ENCODE results near the gene CD248. TPM values are rescaled to one million over a fixed set of nuclear protein-coding genes. Genes with fewer than 3 reads are reported as not detected.

The CD248 gene
- total and polyA plus RNA-seq, 3 donors from 2014 or later: 3.9 to 35.5 (median 6.4) TPM

DNA sequence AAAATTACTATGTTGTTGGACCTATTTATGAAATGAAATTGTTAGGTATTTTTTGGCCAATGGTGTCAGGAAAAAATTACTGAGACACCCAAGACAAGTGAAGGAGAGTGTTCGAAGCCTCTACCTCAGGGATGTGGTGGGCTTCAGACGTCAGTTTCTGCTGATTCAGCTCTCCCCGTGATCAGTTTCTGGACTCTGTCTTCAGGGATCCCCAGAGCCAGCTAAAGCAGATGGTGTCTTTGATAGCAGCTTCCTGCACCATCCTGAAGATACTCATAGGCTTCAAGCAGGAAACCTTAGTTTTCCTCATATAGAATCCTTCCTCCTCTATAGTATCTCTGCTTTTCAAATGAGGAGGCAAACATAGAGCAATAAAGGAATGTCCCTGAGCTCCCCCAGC lies 7.4 kb downstream of the CD248 start:
- H3K4me3 ChIP-seq: no peak overlapping the region
- TF ChIP-seq POLR2A (IDR thresholded peaks at IDR 0.05): no peak
- TF ChIP-seq, protein P1, sequence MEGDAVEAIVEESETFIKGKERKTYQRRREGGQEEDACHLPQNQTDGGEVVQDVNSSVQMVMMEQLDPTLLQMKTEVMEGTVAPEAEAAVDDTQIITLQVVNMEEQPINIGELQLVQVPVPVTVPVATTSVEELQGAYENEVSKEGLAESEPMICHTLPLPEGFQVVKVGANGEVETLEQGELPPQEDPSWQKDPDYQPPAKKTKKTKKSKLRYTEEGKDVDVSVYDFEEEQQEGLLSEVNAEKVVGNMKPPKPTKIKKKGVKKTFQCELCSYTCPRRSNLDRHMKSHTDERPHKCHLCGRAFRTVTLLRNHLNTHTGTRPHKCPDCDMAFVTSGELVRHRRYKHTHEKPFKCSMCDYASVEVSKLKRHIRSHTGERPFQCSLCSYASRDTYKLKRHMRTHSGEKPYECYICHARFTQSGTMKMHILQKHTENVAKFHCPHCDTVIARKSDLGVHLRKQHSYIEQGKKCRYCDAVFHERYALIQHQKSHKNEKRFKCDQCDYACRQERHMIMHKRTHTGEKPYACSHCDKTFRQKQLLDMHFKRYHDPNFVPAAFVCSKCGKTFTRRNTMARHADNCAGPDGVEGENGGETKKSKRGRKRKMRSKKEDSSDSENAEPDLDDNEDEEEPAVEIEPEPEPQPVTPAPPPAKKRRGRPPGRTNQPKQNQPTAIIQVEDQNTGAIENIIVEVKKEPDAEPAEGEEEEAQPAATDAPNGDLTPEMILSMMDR (IDR thresholded peaks at IDR 0.05): no peak
- H3K4me1 ChIP-seq: peaks cover 11% of the 10 kb centered on the region
- intact Hi-C loops (cut with DNase I; ENCODE audit: low total_unique reads): no loop called here
- 62 to 74% methylated on average over 3 of the region's 3 CpGs for WGBS, 2 donors
- no peaks in the 10 kb centered on the region for H3K36me3 ChIP-seq (ENCODE audit: low read depth, missing control alignments)
- no peaks in the 10 kb centered on the region for H3K9me3 ChIP-seq
- H3K27ac ChIP-seq: no peak overlapping the region
- no peaks in the 10 kb centered on the region for H3K27me3 ChIP-seq
- no peak for DNase-seq

DNA sequence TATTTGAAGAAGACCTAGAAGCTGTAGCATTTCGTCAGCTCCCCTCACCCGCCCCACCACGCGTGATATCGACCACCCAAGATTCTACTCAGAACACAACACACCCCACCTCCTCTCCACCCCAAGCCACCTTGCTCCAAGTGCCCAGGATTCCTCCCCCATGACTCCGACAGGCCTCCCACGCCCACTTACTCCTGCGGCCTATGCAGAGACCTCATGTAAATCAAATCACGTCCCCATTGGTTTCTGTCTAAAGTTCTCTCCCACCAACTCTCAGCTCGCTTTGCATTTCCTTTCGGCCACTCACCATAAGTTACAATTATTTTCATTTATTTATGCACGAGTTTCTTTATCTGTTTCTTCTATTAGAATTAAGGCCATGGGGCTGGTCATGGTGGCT lies 14.2 kb downstream of the CD248 start:
- intact Hi-C loops (cut with DNase I; ENCODE audit: low total_unique reads): no loop called here
- TF ChIP-seq POLR2A (IDR thresholded peaks at IDR 0.05): no peak
- TF ChIP-seq, protein P1 (IDR thresholded peaks at IDR 0.05): no peak
- no peaks in the 10 kb centered on the region for H3K36me3 ChIP-seq (ENCODE audit: low read depth, missing control alignments)
- 69 to 74% methylated on average over 12 of the region's 12 CpGs for WGBS, 2 donors
- no peaks in the 10 kb centered on the region for H3K9me3 ChIP-seq
- H3K27me3 ChIP-seq: no peaks in the 10 kb centered on the region
- H3K27ac ChIP-seq: no peak overlapping the region
- no peak for DNase-seq
- H3K4me3 ChIP-seq: no peak overlapping the region
- H3K4me1 ChIP-seq: no peaks in the 10 kb centered on the region

DNA sequence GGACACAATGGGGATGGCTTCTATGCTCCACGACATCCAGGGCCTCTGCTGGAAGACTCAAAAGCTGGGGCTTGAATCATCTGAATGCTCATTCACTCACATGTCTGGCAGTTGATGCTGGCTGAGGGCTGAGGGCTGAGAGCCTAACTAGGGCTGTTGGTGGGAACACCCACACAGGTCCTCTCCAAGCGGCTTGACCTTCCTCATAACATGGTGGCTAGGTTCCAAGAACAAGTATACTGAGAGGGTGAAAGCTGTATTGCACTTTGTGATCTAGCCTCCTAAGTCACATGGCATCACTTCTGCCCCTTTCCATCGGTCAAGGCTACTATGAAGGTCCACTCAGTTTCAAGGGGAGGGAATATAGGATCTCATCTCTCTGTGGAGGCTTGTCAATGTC lies 17.7 kb downstream of the CD248 start:
- no peak overlapping the region for H3K27ac ChIP-seq
- WGBS, 2 donors: 41 to 47% methylated on average over 3 of the region's 3 CpGs
- H3K4me3 ChIP-seq: no peak overlapping the region
- no peaks in the 10 kb centered on the region for H3K9me3 ChIP-seq
- no peaks in the 10 kb centered on the region for H3K27me3 ChIP-seq
- intact Hi-C loops (cut with DNase I; ENCODE audit: low total_unique reads): no loop called here
- H3K36me3 ChIP-seq (ENCODE audit: low read depth, missing control alignments): no peaks in the 10 kb centered on the region
- H3K4me1 ChIP-seq: no peaks in the 10 kb centered on the region
- peak; percentile 53 for DNase-seq
- TF ChIP-seq, protein P1 (IDR thresholded peaks at IDR 0.05): no peak
- TF ChIP-seq POLR2A (IDR thresholded peaks at IDR 0.05): no peak

DNA sequence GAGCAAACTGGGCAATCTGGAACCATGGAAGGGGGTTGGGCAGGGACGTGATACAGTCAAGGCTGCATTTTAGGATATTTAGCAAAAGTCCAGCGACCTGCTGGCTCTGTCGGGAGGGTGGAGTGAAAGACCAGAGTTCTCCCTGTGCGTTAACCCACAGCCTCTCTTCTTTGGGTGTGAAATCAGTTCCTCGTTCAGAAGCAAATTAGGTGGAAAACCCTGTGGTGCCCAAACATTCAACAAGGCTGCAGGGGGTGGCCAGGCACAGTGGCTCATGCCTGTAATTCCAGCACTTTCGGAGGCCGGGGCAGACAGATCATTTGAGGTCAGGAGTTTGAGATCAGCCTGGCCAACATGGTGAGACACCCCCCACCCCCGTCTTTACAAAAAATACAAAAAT lies 19.2 kb downstream of the CD248 start:
- TF ChIP-seq, protein P1 (IDR thresholded peaks at IDR 0.05): no peak
- TF ChIP-seq POLR2A (IDR thresholded peaks at IDR 0.05): no peak
- no peaks in the 10 kb centered on the region for H3K36me3 ChIP-seq (ENCODE audit: low read depth, missing control alignments)
- H3K4me3 ChIP-seq: no peak overlapping the region
- H3K27me3 ChIP-seq: no peaks in the 10 kb centered on the region
- WGBS, 2 donors: 72 to 76% methylated on average over 8 of the region's 8 CpGs
- intact Hi-C loops (cut with DNase I; ENCODE audit: low total_unique reads): no loop called here
- no peaks in the 10 kb centered on the region for H3K9me3 ChIP-seq
- DNase-seq: no peak
- no peaks in the 10 kb centered on the region for H3K4me1 ChIP-seq
- H3K27ac ChIP-seq: no peak overlapping the region

Data from testis (tissue), 3 donors.